Esophagus muscularis mucosa (tissue), 4 donors: Measurements from ENCODE around the gene SLC25A20. TPM values are rescaled to one million over a fixed set of nuclear protein-coding genes. Genes with fewer than 3 reads are reported as not detected.

ENCODE experiments used
- DNase-seq: peaks from one replicate; pipeline ENCODE4 v3.0.0-alpha.2; 2017; ENCODE audit errors: extremely low spot score
- H3K27ac ChIP-seq, 4 donors: fragments of 200-600 bp; sonication (generic); replicated peaks in 1 of 4; 1 replicate in 3 of 4; 2 replicates in 1 of 4; pipeline ENCODE4 v1.5.1; 2016 to 2019; ENCODE audit warnings: mild to moderate bottlenecking in 1 of 4
- H3K27me3 ChIP-seq, 4 donors: fragments of 200-600 bp; sonication (generic); one replicate each; pipeline versions ENCODE4 v1.5.1 to v1.6.0; 2016 to 2019
- H3K36me3 ChIP-seq, 4 donors: fragments of 200-600 bp; sonication (generic); one replicate each; pipeline ENCODE4 v1.5.1; 2016 to 2019
- H3K4me1 ChIP-seq, 4 donors: fragments of 200-600 bp; sonication (generic); one replicate each; pipeline ENCODE4 v1.5.1; 2016 to 2019
- H3K4me3 ChIP-seq, 4 donors: fragments of 200-600 bp; sonication (generic); 1 replicate in 2 of 4; 2 replicates in 2 of 4; pipeline ENCODE4 v1.5.1; 2016 to 2019; ENCODE audit warnings: mild to moderate bottlenecking in 4 of 4, moderate library complexity in 1 of 4
- H3K9me3 ChIP-seq, 4 donors: fragments of 200-600 bp; sonication (generic); 1 replicate in 3 of 4; 2 replicates in 1 of 4; pipeline ENCODE4 v1.5.1; 2016 to 2019
- CTCF ChIP-seq, 3 experiments: fragments of 200-600 bp in 2 of 3; fragments of 450-650 bp in 1 of 3; sonication (generic) in 2 of 3; IDR thresholded peaks; one replicate each; pipeline ENCODE4 v1.5.1; 2017 to 2019; ENCODE audit warnings: antibody characterized with exemption in 3 of 3, mild to moderate bottlenecking in 2 of 3, moderate library complexity in 1 of 3
- EP300 ChIP-seq: sonication (generic); formaldehyde crosslinking; IDR thresholded peaks from one replicate; pipeline ENCODE4 v1.6.1; 2017; ENCODE audit warnings: antibody characterized with exemption
- POLR2A ChIP-seq: fragments of 450-650 bp; IDR thresholded peaks from one replicate; pipeline ENCODE4 v1.6.1; 2017; ENCODE audit warnings: antibody characterized with exemption, moderate library complexity, mild to moderate bottlenecking, low read depth
- POLR2AphosphoS5 ChIP-seq, 2 donors: sonication (generic); formaldehyde crosslinking; IDR thresholded peaks; one replicate each; pipeline ENCODE4 v1.6.1; 2017; ENCODE audit warnings: antibody characterized with exemption in 2 of 2
- WGBS: methylation state at CpG from one replicate; pipeline ENCODE4 v1.1.5; 2018; 5-methylcytosine and 5-hydroxymethylcytosine counted together
- intact Hi-C: fragments of 100-400 bp; cut with DNase I; formaldehyde crosslinking; loops from one replicate; pipeline ENCODE4 v1.15.1; 2023
- total RNA-seq, 4 donors: library from RNA; depleted of rRNA; stranded (reverse); fragments of >200 nt; gene quantifications; one replicate each; pipeline versions ENCODE4 v1.1.0 to v1.2.1, GENCODE V29; 2016

SLC25A20 gene
- total RNA-seq, 4 donors from 2014 or later: 13.3 to 34.6 (median 21.8) TPM

- Histone ChIP-seq H3K27me3 (no peaks in the 10 kb centered on the region), H3K4me3 (no peak overlapping the region), H3K27ac (no peak overlapping the region), H3K36me3 (peaks cover 0 to 33% (median 18%) of the 10 kb centered on the region in 4 donors), H3K4me1 (peaks cover 0 to 13% (median 2%) of the 10 kb centered on the region in 4 donors), H3K9me3 (no peaks in the 10 kb centered on the region)
- intact Hi-C loops: no loop called here
- DNase-seq: no peak
- TF ChIP-seq CTCF (IDR thresholded peaks at IDR 0.05) (no peak), POLR2A (no peak), POLR2AphosphoS5 (IDR thresholded peaks at IDR 0.05) (no peak), EP300 (no peak)
These were observed 39.5 kb upstream of the SLC25A20 start for GRCh38 chr3:48938156-48938555.

- 91% methylated on average over 4 of the region's 4 CpGs for WGBS
- intact Hi-C loops: no loop called here
- Histone ChIP-seq H3K27me3 (no peaks in the 10 kb centered on the region), H3K9me3 (no peaks in the 10 kb centered on the region), H3K4me3 (no peak overlapping the region), H3K4me1 (peaks cover 7 to 31% (median 22%) of the 10 kb centered on the region in 4 donors), H3K36me3 (peaks cover 0 to 44% (median 28%) of the 10 kb centered on the region in 4 donors), H3K27ac (no peak overlapping the region)
- DNase-seq: no peak
- TF ChIP-seq POLR2A: no peak
- no peak for TF ChIP-seq EP300
- no peak for TF ChIP-seq POLR2AphosphoS5 (IDR thresholded peaks at IDR 0.05)
- TF ChIP-seq CTCF (IDR thresholded peaks at IDR 0.05): no peak
These were observed 36.8 kb upstream of the SLC25A20 start for GRCh38 chr3:48935530-48935929.

- Histone ChIP-seq H3K4me1 (peaks cover 18 to 42% (median 32%) of the 10 kb centered on the region in 4 donors), H3K27me3 (no peaks in the 10 kb centered on the region), H3K9me3 (no peaks in the 10 kb centered on the region), H3K27ac (no peak overlapping the region), H3K36me3 (peaks cover 0 to 44% (median 28%) of the 10 kb centered on the region in 4 donors), H3K4me3 (no peak overlapping the region)
- intact Hi-C loops: no loop called here
- whole genome bisulfite sequencing: 84% methylated on average over 5 of the region's 5 CpGs
- DNase-seq: no peak
- no peak for TF ChIP-seq CTCF (IDR thresholded peaks at IDR 0.05)
- no peak for TF ChIP-seq POLR2AphosphoS5 (IDR thresholded peaks at IDR 0.05)
- no peak for TF ChIP-seq EP300
These were observed 35.8 kb upstream of the SLC25A20 start for GRCh38 chr3:48934333-48934991.

GRCh38 chr3:48931944-48932580, 33.4 kb upstream of the SLC25A20 start:
- no peak overlapping the region for H3K27ac ChIP-seq
- DNase-seq: no peak
- TF ChIP-seq POLR2A (no peak), CTCF (IDR thresholded peaks at IDR 0.05) (no peak), EP300 (no peak), POLR2AphosphoS5 (IDR thresholded peaks at IDR 0.05) (no peak)
- no peak overlapping the region for H3K4me3 ChIP-seq
- H3K36me3 ChIP-seq: peaks cover 0 to 57% (median 41%) of the 10 kb centered on the region in 4 donors
- H3K27me3 ChIP-seq: no peaks in the 10 kb centered on the region
- peaks cover 42 to 64% (median 56%) of the 10 kb centered on the region in 4 donors for H3K4me1 ChIP-seq
- intact Hi-C loops: no loop called here
- H3K9me3 ChIP-seq: no peaks in the 10 kb centered on the region
- WGBS: 62% methylated on average over 1 of the region's 1 CpG
